Left forelimb (tissue), 1 donor: ENCODE measurements around the gene OPCML.

Experiments used
- DNase-seq: peaks from one replicate; pipeline ENCODE4 v3.0.0-alpha.2; 2018; ENCODE audit warnings: low spot score

OPCML gene

DNA sequence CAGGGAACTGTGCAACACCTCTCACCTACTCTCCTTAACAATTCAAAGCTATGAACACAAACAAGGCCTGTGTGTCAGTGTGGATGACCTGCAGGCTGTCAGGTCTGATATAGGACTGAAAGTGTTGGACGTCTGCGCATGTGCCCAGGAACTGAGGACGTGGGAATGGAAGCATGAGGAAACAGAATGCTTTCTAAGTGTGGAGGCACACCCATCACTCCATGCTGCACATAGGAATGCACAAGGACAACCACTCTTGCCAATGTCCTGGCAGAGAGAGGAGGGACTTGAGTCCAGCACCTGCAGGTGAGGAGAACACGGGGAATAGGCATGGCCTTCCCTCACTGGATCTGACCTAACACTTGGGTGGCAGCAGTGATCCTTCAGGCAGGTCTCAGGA lies 874.3 kb downstream of the OPCML start:
- DNase-seq = no peak

- no peak for DNase-seq
These were observed 877.0 kb downstream of the OPCML start for GRCh38 chr11:132655187-132655855.

DNA sequence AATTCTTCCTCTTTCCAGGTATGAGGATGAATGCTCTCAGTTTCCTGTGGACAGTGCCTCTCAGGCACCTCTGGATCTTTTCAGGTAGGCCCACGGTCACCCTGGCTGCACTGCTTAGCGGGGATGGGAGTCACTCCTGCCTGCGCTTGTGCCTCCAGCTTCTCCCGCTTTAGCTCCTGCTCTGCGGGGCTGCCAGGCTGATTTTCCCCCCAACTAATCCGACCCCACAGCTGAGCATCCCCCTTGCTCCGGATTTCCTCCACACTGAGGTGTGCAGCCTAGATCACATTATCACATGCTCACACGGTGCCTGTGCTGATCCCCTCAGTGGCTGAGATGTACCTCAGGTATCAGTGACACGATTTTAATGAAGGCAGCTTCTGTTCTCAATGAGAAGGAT lies 879.1 kb downstream of the OPCML start:
- no peak for DNase-seq

DNA sequence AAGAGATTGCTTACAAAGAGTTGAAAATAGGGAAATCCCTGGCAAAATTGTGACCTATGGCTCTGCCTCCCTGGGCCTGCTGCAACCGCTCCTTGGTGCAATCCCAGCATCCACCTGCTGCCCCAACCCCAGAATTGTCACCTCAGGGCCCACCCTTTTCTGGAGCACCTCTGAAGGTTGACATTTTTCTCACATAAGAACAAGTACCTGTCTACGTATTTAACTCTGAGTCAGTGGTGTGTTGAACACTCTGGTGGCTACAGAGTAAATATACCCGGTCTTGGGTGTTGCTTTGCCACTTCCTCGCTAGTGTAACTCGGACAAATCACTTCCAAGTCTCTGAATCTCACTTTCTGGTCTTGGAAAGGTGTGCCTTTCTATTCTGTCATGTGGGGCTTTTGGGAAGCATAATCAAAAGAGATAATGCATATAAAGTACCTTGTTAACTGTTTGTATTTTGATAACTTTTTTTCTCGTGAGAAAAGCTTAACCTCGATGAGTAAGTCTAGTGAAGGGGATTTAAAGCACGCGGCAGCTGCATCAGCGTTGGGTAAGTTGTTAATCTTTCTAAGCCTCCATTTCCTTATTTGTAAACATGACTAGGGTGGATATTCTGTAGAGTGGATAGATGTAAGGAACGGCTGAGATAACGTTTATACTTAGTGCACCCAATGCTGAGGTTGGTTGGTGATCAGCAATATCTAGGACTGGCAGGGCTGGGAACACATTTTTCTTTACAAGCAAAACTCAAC lies 881.2 kb downstream of the OPCML start:
- DNase-seq = no peak

DNA sequence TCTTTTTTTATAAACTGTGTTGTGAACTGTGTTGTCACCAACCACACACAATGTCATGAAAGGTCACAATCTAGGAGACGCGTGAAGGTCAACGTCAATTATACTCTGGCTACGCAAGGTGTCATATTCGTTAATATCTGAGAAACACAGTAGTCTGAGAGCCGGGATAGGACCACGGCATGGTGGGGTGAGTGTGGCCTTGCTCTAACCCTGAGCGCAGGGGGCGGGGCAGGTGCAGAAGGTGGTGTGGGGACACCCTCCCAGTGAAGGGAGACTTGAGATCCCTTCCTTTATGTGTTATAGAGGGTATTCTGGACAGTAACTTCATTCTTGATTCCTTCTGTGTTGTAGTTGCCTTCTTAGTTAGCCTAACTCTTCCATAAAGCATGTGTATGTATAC lies 883.0 kb downstream of the OPCML start:
- DNase-seq = no peak

- no peak for DNase-seq
These were observed 883.5 kb downstream of the OPCML start for GRCh38 chr11:132648851-132649250.

DNA sequence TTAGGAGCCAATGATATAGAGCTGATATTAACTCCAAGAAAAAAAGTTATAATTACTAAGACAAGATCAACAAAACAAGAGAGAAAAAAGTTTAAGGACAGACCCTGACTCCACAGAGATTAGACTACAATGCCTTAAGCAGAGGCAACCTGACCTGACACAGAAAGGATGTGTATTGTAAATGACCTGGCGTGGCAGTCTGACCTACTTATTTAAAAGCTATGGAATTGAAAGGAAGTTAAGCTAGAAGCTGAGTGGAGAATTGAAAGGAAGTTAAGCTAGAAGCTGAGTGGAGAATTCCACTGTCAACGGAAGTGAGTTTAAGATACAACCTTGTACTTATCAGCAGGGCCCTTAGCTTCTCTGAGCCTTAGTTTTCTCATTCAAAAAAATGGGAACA lies 885.4 kb downstream of the OPCML start:
- DNase-seq = no peak

GRCh38 chr11:132644520-132645239 lies 887.6 kb downstream of the OPCML start:
- no peak for DNase-seq

- no peak for DNase-seq
These were observed 889.1 kb downstream of the OPCML start for GRCh38 chr11:132643239-132643638.

DNA sequence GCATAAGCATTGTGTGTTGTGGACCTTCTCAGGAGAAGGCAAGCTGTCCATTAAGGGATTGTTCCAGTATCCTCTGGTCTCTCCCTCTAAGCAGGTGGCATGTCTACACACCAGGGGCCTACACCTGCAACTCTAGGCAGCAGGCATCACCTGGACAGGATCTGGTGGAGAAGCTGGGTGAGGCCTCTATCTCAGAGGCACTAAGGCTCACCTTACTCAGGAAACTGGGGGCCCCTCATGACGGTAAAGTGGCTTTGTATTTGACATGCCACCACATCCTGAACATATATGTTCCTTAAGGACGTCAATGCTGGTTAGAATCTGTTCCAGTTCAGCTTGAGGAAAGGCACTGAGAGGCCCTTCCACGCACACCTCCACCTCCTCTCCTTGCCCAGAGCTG lies 891.3 kb downstream of the OPCML start:
- no peak for DNase-seq

DNA sequence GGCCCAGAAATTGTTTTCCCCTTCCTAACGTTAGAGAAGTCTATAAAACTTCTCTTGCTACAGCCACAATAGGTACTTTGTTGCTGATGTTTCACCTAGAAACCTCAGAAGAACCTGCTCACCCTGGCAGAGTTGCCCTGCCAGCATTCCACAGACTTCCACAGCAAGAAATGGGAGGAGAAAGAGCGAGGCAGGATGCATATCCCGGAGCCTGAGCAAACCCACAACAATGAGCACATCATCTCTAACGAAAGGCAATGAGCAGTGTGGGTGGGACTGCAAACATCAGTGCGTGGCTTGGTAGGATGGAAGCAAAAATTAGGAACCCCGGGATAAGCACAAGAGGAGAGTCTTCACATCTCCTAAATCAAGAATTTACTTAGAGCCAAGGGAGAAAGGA lies 892.3 kb downstream of the OPCML start:
- DNase-seq = no peak

DNA sequence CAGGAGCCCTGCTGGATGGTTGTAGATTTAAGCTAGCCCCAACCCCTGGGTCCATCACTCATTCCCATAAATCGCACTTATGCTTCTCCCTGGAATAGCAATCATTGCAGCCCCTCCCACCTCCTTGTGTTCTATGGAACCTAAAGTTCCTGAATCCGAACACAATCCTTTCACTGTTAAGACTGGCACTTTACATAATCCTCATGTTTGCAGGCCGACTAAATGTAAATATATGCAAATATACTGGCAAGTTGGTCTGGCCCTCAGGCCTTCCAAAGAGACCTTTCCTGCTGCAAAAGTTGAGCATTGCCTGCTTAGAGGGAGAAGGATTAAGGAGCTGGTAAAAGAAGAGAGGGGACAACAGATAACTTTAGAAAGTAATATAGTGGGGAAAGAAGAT lies 892.9 kb downstream of the OPCML start:
- DNase-seq = no peak

DNA sequence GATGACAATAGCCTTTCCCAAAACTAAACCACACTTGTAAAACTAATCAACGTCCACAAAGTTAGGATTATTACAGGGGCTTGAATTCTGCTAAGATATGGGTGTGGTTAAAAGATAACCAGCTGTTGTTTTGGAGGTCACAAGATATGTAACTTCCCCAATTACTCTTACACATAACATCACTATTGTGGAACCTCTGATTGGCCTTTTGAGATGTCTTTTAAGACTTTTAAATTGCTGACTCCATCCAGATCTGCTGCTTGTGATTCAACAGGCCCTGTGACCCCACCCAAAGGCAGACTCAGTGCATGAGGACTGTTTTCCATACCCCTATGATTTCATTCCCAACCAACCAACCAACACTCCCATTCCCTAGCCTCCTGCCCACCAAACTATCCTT lies 893.9 kb downstream of the OPCML start:
- DNase-seq = no peak

DNA sequence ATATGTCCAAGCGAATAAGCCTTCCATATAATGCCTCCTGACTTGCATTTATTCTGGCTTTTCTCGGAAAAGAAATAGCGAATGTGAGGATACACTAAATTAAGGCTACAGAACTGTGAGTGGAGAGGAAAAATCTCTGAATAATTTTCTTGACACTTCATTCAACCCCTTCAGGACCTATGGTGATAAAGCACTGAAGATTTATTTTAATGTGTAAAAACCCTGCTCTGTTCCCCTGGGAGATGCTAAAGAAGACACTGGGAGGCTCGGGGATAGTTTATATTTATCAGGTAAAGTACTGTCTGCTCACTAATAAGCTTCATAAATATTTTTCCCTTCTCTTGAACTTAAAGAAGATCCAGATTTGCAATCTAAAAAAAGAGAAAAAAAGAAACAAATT lies 895.8 kb downstream of the OPCML start:
- no peak for DNase-seq

DNA sequence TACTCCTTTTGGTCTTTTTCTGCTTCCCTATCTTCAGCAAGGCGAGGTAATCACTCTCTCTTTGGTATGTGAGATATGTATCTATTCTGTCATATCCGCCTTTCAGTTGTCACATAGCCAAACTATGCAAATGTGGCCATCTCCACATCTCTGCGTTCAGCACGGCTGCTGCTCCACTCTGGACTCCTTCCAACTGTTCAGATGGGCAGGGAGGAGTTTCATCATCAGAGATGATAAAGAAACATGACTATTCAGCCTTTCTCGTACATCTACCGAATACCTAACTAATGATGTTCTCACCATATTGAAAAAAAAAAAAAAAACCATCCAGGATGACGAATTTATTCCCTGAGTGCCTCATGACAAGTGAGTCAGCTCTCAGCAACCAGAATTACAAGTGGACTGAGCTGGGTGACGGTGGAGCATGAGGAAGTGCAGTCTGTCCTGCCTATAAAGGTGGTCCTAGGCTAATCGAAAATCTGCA lies 899.6 kb downstream of the OPCML start:
- no peak for DNase-seq

DNA sequence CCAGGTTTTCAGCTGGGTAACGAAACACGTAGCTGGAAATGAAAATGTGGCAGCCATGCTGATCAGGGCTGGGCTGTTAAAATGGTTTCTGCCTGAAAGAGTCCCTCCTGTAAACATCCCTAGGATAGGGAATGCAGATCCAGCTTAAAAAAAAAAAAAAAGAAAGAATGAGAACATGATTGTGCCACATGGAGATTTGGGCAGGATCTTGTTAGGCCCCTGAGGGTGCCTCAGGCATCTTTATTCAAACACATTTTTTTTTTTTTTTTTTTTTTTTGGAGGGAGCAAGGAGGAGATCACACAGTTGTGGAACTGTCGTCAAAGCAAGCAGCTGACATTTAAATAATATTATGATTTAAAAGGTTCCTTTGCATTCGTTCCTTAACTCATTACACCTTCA lies 900.3 kb downstream of the OPCML start:
- no peak for DNase-seq

DNA sequence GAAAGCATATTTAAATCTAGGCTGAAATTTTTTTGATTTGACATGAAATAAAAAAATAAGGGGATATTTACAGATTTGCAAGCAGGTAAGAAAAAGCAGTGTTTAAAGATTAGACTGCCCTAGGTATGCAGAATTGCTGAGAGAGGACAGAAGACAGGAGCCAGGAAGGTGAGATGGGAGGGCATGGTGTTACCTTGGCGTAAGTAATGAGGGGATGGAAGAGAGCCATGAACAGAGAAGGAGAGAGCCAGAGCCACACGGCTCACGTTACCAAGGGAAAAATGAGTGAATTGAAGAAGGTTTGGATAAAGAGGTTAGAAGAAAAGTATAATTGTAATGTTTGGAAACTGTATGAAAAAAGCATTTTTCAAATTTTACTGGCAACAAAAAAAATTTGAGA lies 904.3 kb downstream of the OPCML start:
- no peak for DNase-seq

DNA sequence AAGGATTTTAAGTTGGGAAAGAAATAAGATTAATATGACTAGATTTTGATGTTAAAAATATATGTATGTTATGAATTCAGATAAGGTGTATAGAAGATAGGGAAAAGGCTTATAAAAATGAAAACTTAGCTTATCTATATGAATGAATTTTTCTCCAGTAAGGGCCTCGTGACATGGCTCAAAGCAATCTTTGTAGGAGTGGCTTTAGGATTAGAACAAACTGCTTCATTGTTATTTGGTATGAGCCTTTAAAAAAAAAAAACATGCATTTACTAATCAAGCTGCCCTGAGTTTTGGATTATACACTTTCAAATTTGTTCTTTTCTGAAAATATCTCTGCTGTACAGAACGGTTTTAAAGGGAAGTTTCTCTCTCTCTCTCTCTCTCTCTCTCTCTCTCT lies 905.9 kb downstream of the OPCML start:
- no peak for DNase-seq

- no peak for DNase-seq
These were observed 908.8 kb downstream of the OPCML start for GRCh38 chr11:132623511-132623910.

- DNase-seq = no peak
These were observed 910.2 kb downstream of the OPCML start for GRCh38 chr11:132621976-132622580.

DNA sequence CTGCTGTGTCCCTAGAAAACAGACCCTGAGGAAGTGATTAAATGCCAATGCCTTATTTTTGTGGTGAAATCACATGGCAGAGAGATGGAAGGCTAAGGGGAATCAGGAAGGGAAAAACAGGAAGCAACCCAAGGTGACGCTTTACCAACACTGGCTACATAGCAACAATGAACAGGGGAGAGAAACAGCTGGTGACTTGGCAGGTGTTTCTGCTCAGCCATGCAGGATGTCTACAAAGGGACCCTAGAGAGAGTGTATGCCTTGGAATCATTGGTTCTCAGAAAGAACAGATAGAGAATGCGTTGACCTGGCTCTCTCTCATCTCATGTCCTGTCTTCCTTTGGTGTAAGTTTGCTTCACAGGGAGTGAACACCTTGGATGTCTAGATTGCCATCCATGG lies 911.9 kb downstream of the OPCML start:
- DNase-seq = no peak

DNA sequence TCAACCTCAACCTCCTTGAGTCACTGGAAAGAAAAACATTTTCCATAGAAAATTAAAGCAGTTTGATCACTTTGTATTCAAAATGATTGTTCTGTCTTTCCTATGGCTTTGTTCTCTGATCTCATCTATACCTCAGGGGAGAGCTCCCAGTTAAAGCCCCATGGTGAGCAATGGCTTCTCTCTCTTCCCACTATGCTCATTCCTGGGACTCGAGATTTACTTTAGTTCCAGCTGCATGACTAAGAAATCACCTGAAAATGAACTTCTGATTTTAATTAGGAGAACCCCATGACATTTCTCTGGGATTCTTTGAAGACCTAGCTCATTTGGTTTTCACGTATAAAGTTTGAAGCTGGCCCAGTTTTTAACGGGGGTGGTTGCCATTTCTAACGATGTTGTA lies 921.5 kb downstream of the OPCML start:
- DNase-seq = no peak

- no peak for DNase-seq
These were observed 922.1 kb downstream of the OPCML start for GRCh38 chr11:132610216-132610615.
